ENCODE measurements around the gene C1QTNF7.

The C1QTNF7 gene, protein sequence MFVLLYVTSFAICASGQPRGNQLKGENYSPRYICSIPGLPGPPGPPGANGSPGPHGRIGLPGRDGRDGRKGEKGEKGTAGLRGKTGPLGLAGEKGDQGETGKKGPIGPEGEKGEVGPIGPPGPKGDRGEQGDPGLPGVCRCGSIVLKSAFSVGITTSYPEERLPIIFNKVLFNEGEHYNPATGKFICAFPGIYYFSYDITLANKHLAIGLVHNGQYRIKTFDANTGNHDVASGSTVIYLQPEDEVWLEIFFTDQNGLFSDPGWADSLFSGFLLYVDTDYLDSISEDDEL

DNA sequence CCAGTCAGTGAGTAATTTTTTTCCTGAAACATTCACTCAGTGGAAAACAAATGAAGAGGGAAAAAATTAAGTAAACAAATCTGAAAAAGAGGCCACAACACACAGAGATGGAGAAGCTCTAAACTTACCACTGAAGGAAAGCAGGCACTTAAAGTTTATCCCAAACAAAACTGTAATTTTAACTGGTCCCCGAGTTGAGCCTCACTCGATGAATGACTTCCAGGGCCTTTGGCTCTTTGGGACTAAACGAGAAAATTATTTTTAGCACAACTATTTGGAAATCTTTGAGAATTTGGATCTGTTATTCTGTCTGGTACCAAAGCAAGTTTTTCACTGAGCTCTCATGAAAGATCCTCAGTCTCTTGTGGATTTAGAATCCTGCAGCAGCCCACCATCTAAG is at the start of gene C1QTNF7:
TSS of gene C1QTNF7 (plus strand) at position 333 of the 400 bp plus-strand sequence. CDS start 7,711 bp downstream, outside the sequence.
- no peak for DNase-seq (ENCODE audit: low read depth)

DNA sequence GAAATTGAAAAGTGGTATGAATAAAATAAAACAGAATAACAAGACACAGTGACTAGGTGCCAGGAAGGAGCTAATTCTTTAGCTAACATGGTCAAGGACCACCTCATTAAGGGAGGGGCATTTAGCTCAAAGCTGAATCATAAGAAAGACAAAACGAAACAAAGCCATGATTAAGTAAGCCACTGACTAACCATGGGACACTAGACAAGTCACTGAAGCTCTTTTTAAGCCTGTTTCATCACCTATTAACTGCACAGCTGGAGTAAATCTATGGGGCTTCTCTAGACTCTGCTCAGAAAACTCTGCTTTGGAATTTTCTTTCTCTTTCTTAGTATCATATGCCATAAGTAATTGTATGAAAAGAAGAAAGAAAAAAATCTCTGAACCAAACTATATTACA is 49.8 kb upstream of the C1QTNF7 start:
- peak; percentile 36 for DNase-seq (ENCODE audit: low read depth)

DNA sequence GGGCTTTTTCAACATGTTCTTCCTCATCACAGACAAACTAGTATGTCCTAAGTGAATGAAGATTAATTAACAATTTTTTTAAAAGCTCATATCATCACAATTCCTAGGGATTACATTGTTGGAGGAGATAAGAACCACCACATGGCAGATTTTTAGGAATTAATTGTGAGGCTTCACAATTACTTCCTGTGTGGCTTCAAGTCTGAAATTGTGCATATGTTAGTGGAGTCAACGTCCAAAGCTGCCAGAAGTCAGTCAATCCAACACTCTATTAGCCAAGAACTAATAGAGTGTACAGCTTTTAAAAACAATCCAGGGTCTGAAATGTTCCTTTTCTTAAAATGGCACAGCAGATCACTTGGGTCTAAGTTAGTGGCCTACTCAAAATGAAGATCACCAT is 49.3 kb upstream of the C1QTNF7 start:
- DNase-seq (ENCODE audit: low read depth), result no peak

DNA sequence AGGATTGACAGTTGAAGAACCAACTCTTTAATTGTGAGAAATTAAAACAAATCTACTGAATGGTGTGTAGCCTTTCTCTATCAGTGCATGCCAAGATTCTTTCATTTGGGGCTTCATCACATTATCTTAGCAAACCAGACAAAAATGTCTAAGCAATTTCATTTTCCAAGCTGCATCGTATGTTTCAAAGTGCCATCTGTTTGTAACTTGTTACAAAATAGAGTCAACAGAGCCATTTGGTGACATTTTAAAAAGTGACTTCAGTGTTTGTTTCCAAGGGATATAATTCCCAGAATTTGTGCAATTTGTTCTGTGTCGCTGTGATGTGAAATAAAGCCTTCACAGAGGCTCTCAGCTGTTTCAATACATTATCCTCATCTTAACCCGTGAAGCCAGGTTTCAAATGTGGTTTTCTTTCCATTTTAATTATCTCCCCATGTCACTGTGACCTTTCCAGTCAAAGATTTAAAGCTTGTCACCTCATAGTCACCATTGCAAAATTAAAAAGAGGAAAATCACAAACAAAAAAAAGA is 46.0 kb upstream of the C1QTNF7 start:
- no peak for DNase-seq (ENCODE audit: low read depth)

DNA sequence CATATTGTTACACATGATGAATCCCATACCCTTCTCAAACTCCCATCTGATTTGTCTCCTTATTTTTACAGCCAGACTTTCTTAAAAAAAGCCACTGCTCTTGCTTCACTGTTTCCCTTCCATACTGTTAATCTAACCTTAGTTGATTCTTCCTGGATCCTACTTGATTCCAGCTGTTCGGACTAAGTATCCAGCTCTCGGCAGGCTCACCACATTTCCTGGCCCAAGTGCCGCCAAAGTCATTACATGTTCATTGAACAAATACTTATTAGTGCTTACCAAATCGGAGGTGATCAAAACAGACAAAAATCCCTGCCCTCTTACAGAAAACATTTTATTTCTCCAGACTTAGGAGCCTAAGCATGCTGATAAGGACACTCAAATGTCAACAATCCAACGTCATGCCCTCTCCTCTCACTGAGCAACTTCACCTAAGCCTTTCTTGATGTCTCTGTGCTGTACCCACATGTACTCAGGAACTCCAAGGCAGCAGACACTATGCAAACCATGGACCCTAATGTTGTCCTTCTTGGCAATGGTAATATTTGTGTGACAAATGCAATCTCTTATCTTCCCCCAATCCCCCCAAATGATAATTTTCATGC is 45.1 kb upstream of the C1QTNF7 start:
- no peak for DNase-seq (ENCODE audit: low read depth)

DNA sequence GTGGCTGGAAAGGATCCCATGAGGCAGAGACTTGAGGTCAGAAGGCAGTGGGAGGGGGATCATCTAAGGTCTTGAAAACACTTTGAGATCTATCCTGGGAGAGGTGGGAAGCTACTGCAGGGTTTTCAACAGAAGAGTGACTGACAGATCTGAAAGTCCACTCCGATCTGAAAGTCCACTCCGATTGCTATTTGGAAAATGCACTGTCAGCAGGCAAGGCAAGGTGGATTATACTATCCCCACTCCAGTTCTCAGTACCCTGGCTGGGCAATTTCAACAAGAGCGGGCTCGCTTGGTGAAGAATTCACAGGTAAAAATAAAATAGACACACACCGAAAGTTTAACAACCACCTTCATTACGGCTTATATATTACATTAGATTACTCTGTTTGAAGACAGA is 42.3 kb upstream of the C1QTNF7 start:
- no peak for DNase-seq (ENCODE audit: low read depth)

DNA sequence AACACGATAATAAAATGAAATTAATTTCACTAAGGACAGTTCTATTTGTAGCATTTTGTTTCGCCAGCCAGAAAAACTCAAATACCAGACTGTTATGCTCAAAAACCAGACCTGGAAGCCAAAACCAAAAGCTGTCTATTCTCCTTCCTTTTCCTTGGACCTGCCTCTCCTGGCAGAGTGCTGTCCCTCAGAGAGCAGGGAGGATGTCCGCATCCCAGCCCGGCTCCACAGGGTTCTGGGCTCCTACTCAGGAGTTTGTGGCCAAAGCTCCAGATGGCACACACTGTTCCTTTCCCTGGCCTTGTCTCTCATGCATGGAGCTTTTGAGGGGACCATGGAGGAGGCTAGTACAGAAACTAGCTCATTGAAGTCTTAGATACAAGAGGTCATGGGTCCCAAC is 41.9 kb upstream of the C1QTNF7 start:
- DNase-seq (ENCODE audit: low read depth), result no peak

DNA sequence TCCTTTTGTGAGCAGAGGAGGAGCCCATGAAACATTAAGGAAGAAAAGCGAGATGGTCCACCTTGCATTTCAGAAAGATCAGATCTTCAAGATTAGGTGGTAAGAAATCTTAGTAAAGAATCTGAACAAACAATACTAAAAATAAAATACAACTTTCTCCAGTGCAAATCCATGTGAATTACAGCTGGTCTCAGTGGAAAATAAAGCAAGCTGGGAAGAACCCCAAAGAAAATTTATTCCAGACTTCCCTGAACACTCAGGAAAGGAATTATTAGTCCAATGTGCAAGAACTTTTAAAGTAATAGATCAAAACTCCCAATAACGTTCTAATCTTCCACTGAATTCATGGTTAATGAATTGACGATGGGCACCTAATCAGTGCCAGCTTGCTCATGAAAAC is 37.3 kb upstream of the C1QTNF7 start:
- no peak for DNase-seq (ENCODE audit: low read depth)

DNA sequence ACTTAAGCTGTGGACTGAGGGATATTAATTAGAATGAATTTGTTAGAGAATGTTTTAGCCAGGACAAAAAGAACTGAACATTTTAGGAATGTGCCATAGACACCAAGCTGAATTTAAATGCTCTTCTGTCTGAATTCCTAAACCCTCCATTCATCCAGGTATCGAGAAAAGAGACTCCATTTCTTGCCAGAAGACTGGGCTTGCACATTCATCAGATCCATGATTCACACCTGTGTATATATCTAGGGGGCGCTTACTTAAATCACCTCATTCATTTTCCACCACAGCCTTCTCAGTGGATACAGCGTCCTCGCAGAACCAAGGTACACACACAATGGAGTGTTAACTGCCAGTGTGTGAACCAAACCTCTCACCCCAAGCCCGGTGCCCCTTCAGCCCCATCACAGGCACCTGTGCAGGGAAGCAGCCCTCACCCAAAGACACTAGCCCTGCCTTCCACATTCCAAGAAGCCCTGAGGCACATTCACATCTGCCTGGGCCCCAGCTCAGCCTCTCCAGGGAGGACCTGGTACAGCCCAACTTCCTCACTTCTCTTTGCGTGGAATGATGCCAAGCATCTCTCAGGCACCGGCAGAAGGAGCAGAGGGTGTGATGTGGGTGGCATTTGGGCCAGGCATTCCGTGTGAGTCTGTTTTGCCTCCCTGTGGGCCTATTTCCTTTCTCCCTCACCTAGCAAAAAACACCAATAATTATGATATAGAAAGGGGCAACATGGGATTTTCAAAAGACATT is 35.6 kb upstream of the C1QTNF7 start:
- no peak for DNase-seq (ENCODE audit: low read depth)

DNA sequence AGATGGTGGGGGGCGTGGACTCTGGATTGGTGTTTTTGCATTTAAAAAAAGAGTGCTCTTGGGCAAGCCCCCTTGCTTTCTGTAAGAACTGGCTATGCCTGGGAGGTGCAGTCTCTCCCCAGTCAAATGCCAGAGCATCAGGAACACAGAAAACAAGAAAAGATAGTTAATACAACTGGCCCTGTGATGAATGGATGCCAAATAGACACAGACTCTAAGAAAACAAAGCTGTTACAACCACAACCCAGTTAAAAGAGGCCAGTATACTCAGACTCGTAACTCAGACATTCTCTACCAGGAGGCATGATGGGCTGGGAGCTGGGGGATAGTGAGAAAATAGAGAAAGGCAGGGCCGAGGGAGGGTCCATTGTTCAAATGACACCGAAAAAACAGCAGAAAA is 32.5 kb upstream of the C1QTNF7 start:
- no peak for DNase-seq (ENCODE audit: low read depth)

DNA sequence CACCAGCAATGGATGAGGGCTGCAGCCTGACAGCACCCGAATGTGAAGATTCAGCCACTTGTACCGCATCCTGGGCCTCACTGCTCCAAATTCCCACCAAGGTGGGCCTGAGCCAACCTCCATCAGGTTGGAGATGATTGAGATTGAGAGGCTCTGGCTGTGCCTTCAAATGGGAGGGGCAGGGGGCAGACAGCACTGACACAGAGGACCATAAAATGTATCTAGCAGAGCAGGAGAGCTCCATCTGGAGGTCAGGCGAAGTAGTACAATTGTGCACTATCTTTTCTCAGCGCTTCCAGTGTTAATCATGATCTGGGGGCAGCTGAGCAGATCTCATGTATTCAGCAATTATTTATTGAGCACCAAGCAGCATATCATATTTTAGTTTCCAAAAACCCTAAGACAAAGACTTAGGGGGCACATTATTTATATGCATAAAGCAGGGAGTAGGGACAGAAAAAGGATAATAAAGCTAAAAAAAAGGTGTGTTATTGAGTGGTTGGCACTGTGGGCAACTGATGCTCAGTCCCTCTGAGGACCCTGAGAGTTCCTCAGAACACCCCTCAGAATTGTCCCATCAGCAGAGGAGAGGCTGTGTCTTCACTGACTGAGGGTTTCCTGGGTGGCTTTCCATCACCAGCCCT is 31.6 kb upstream of the C1QTNF7 start:
- no peak for DNase-seq (ENCODE audit: low read depth)

DNA sequence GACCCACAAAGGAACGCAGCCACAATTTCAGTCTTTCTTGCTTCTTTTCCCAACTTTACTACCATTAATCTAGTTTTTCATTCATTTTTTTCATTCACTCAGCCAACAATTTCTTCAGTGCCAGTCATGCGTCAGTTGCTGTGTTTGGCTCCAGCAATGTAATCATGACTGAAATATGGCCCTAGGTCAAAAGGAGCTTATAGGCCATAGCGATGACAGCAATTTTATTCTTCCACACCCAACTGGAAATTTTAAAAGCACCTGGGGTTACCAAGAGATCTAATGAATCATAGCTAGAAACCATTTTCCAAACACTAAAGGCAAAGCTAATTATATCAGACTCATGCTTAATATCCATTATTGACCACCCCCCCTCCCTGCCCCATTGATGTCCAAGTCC is 29.8 kb upstream of the C1QTNF7 start:
- peak; percentile 44 for DNase-seq (ENCODE audit: low read depth)

DNA sequence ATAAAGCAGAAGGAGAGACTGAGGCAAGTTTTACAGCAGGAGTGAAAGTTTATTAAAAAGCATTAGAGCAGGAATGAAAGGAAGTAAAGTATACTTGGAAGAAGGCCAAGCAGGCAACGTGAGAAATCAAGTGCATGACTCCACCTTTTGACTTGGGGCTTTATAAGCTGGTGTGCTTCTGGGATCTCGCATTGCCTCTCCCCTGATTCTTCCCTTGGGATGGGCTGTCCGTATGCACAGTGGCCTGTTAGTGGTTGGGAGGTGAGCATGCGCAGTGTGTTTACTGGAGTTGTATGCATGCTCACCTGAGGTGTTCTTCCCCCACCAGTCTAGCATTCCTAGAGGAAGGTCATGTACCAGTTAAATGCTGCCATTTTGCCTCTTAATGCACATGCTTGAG is 29.1 kb upstream of the C1QTNF7 start:
- no peak for DNase-seq (ENCODE audit: low read depth)

DNA sequence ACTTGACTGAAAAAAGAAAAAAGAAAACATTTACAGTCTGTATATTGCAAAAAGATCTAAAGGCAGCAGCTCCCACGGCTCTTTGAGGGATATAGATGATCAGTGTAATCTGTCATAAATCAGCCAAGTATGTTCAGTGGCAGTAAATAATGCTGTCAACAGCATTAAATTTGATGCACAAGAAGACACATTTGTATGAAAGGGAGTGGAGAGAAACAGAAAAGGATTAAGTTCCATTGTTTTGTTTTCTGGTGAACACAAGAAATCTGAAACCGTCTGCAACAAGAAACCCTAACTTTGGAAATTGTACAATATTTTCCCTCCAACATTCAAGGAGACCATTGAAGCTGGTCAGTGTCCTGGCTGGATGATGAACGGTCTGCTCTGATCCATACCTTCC is 27.6 kb upstream of the C1QTNF7 start:
- no peak for DNase-seq (ENCODE audit: low read depth)

DNA sequence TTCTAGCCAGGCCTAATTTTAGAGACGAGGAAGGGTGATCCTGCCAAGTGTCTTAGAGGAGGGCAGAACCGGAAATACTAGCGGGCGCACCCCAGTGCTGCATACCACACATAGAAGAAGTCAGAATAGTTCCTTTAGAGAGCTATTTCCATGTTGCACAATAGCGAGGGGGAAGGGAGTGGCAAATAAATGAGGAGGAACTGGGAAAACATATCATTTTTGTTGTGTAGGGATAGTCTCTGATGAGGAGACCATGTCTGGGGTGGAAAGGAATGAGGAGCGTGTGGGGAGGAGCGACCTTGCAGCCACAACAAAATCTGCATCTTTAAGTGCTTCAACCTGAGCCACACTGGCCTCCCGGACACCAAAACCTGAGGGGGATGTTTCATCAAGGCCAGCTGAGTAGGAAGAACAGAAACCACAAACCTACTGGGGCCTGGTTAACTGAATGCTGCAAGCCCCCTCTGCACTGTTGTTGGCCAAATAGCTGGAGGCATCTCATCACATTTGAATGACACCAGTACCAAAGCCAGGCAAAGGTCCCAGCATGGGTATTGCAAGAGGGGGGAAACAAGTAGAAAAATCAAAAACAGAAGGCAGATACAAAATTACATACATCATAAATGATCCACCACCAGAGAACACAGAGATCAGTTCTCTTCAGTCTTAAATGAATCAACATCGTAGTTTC is 26.7 kb upstream of the C1QTNF7 start:
- peak; percentile 47 for DNase-seq (ENCODE audit: low read depth)

DNA sequence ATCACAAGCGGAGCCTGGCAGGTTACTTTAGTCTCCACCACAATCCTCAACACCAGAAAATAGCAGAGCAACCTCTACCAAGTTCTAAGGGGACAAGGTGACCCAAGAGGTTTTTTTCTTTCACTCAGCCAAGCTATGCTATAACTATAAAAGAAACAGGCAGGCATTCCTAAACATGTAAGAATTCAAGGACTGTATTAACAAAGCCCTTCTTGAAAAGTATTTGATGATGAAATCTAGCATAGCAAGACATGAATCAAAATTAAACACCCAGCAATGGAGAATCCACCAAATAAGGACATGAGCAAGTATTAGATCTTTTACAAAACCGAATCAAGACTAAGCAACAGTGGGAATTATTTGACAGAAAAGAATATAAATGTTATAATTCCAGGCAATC is 25.7 kb upstream of the C1QTNF7 start:
- DNase-seq (ENCODE audit: low read depth), result no peak

DNA sequence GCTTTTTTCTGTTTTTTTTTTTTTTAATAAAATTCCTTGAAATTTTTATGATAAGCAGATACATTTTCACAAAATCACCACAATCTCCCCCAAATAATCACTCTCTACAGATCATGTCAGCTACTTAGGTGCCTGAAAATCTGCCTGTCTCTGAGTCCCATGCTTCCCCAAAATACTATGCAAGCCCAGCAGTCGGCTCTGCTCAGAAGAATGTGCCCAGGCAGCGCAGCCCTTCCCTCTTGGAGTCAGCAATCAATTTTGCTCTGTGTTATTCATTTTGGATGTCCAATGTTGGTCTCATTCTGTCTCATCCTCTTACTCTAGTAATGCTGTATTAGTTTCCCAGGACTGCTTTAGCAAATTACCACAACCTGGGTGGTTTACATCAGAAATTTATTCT is 24.9 kb upstream of the C1QTNF7 start:
- DNase-seq (ENCODE audit: low read depth), result no peak

DNA sequence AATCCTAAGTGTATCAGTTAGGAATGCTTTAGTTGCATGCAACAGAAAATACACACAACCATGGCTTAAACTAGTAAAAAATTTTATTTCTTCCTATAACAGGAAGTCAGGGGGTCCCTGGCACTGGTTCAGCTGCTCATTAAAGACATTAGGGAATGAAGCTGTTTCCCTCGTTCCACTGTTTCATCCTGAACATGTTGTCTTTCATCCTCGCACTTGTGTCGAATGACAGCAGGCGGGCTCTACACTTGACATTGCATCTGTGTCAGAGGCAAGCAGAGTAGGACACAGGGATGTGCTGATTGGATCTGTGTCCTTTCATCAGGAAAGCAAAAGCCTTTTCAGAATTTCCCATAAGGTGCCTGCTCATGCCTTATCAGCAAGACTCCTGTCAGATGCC is 22.8 kb upstream of the C1QTNF7 start:
- no peak for DNase-seq (ENCODE audit: low read depth)

DNA sequence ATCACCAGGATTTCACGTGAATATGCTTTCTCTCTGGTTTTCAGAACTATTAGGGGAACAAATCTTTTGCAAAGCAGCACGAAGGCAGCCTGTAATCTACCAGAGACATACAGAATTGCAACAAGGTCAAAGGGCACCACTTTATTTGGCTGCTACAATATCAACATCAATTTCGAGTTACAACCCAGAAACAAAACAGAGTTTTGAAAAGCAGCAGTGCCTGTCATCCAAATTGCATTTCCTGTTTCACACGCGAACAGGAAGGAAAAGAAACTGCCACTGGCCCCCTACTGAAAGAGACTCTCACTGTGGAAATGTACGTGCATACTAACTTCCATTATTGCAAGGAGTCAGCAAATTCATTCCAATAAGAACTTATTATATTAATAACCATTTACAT is 17.1 kb upstream of the C1QTNF7 start:
- DNase-seq (ENCODE audit: low read depth), result no peak

DNA sequence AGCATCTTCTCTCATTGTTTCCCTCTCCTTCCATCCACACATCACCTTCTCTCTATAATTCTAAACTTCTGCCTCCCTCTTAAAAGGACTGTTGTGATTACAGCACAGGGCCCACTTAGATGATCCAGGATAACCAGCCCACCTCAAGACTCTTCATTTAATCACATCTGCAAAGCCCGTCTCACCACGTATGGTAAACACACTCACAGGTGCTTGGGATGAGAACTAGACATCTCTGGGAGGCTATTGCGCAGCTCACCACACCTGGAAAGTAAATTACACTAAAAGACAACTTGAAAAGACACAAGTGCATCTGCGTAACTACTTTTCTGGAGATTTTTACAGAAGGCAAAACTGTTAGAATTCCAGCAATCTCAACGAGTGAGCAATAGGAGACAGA is 15.4 kb upstream of the C1QTNF7 start:
- no peak for DNase-seq (ENCODE audit: low read depth)

DNA sequence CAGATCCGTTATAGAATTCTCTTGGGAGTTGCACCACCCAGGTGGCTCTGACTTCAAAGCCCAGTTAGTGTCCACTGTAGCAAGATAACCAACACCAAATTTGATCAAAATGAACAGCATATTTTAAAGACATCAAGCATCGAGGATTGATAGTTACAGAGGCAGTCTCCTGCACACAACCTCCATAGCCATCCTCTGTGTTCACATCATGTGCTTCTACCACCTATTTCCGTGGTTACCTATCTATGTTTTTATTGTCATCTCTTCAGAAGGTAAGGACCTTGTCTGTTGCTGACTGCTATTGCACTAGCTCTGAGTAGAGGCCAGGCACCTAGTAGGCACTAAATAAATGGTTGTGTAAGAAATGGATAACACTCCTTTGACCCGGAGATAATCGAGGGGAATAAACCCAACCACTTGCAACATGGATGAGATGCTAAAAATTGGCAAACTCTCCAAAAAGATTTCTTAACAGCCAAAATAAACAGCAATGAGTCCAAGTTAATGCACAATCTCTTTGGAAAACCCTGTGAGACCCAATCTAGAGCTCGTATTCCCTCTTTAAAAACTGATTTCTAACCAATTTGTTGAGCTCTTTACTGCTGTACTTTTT is 14.7 kb upstream of the C1QTNF7 start:
- no peak for DNase-seq (ENCODE audit: low read depth)

DNA sequence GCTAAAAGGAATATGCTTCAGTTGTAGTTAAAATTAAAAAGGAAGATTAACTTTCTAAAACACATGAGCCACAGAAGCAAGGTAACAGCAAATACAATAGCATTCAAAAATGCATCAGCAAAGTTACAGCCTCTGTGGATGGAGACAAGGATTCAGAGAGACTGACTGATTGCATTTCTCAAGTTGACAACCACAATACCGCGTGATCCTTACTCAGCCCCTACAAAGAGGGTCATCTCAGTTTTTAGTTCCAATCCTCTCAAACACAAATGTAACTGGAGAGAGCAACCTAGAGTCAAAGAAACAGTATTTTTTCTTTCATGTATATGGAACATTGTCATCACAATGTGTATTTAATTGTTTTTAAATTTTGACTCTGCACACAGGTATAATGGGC is 14.2 kb upstream of the C1QTNF7 start:
- no peak for DNase-seq (ENCODE audit: low read depth)

Data from stromal cell of bone marrow (primary cell).